Fibroblast of skin of abdomen (primary cell): Measurements from ENCODE around the gene ARHGEF9.
"Not testable (repeated sequence)": the region's sequence is repeated elsewhere in the genome, so short reads cannot be mapped to it uniquely, and the experiment has no call there.

Experiments
- DNase-seq: peaks from one replicate; pipeline ENCODE4 v3.0.0-alpha.2; 2013

Gene ARHGEF9

GRCh38 chrX:63657821-63658220, 127.2 kb downstream of the ARHGEF9 start:
- peak; percentile 87 for DNase-seq

GRCh38 chrX:63656871-63657580, 128.0 kb downstream of the ARHGEF9 start:
- DNase-seq: peak; percentile 83

GRCh38 chrX:63652086-63652765, 132.8 kb downstream of the ARHGEF9 start:
- peak; percentile 78 for DNase-seq

- not testable (repeated sequence) for DNase-seq
These were observed 139.3 kb downstream of the ARHGEF9 start for GRCh38 chrX:63645748-63646147.

GRCh38 chrX:63635750-63636149, 149.3 kb downstream of the ARHGEF9 start:
- no peak for DNase-seq

- no peak for DNase-seq
These were observed 171.4 kb downstream of the ARHGEF9 start for GRCh38 chrX:63613531-63614028.

GRCh38 chrX:63585936-63586335, 199.1 kb downstream of the ARHGEF9 start:
- DNase-seq: no peak
